B cell (primary cell): ENCODE results near the gene MLH3. TPM values are rescaled to one million over a fixed set of nuclear protein-coding genes. Genes with fewer than 3 reads are reported as not detected.

Experiments
- ATAC-seq: fragments of 200-7000 bp; cut with Tn5 transposase; one replicate; pipeline ENCODE4 v1.10.0; 2021; ENCODE audit warnings: low read depth, mild to moderate bottlenecking, moderate number of reproducible peaks, moderate library complexity
- CTCF ChIA-PET: fragments of 350-600 bp; sonication (Branson Sonifier 250); formaldehyde crosslinking; loops from one replicate; lab custom pipeline; 2021; ENCODE audit warnings: antibody characterized with exemption, inconsistent platforms; lab: Charles Lee
- POLR2A ChIA-PET: fragments of 350-600 bp; sonication (Branson Sonifier 250); formaldehyde crosslinking; loops from one replicate; lab custom pipeline; 2021; ENCODE audit warnings: antibody characterized with exemption; lab: Charles Lee
- DNase-seq: peaks from one replicate; pipeline ENCODE4 v3.0.0; 2013
- H2AFZ ChIP-seq: 2 replicates; pipeline ENCODE4 v1.6.1; 2012; ENCODE audit warnings: mild to moderate bottlenecking, low read depth, low read length; ENCODE audit not compliant: insufficient read depth, poor library complexity, severe bottlenecking
- H3K27ac ChIP-seq, 2 donors: 1 replicate in 1 of 2; 2 replicates in 1 of 2; pipeline ENCODE4 v1.5.1; 2012 to 2013; ENCODE audit warnings: low read length in 2 of 2, mild to moderate bottlenecking in 2 of 2, moderate library complexity in 1 of 2
- H3K27me3 ChIP-seq, 4 experiments: fragments of 200-600 bp in 1 of 4; sonication (generic) in 1 of 4; replicated peaks in 1 of 4; 1 replicate in 2 of 4; 2 replicates in 2 of 4; pipeline versions ENCODE4 v1.6.1 to v1.7.0; 2013 to 2016; ENCODE audit warnings: low read length in 3 of 4, mild to moderate bottlenecking in 2 of 4, mixed read lengths in 1 of 4, moderate library complexity in 1 of 4; ENCODE audit not compliant: insufficient read depth in 4 of 4, control insufficient read depth in 3 of 4; ENCODE audit errors: control extremely low read depth in 1 of 4
- H3K36me3 ChIP-seq, 2 experiments: replicated peaks in 1 of 2; 1 replicate in 1 of 2; 2 replicates in 1 of 2; pipeline versions ENCODE4 v1.6.1 to v1.7.1; 2013; ENCODE audit warnings: low read length in 1 of 2; ENCODE audit not compliant: insufficient read depth in 2 of 2, control insufficient read depth in 1 of 2; ENCODE audit errors: control extremely low read depth in 1 of 2, extremely low read depth in 1 of 2
- H3K4me1 ChIP-seq, 2 donors: fragments of 200-600 bp in 1 of 2; sonication (generic) in 1 of 2; 1 replicate in 1 of 2; 2 replicates in 1 of 2; pipeline versions ENCODE4 v1.5.1 to v1.6.1; 2013 to 2017; ENCODE audit warnings: low read length in 2 of 2; ENCODE audit not compliant: control insufficient read depth in 2 of 2, insufficient read depth in 2 of 2
- H3K4me2 ChIP-seq: replicated peaks from 2 replicates; pipeline ENCODE3; 2012; ENCODE audit warnings: mild to moderate bottlenecking, low read depth, low read length; ENCODE audit not compliant: poor library complexity, severe bottlenecking
- H3K4me3 ChIP-seq, 5 experiments: fragments of 200-600 bp in 1 of 5; sonication (generic) in 1 of 5; 1 replicate in 3 of 5; 2 replicates in 2 of 5; pipeline versions ENCODE4 v1.5.1 to v1.7.0; 2011 to 2016; ENCODE audit warnings: low read length in 4 of 5, mild to moderate bottlenecking in 4 of 5, low read depth in 2 of 5, control low read depth in 1 of 5, moderate library complexity in 1 of 5; ENCODE audit not compliant: insufficient read depth in 1 of 5; ENCODE audit errors: control extremely low read depth in 1 of 5, extremely low read depth in 1 of 5
- H3K79me2 ChIP-seq: fragments of 200-600 bp; sonication (generic); one replicate; pipeline ENCODE4 v1.6.0; 2016; ENCODE audit warnings: low read length; ENCODE audit not compliant: control insufficient read depth, insufficient read depth
- H3K9ac ChIP-seq: fragments of 200-600 bp; sonication (generic); 2 replicates; pipeline ENCODE4 v1.6.1; 2017; ENCODE audit warnings: mild to moderate bottlenecking, low read length, moderate library complexity
- H3K9me3 ChIP-seq, 3 donors: one replicate each; pipeline versions ENCODE4 v1.6.1 to v1.7.1; 2013; ENCODE audit warnings: low read length in 2 of 3; ENCODE audit not compliant: control insufficient read depth in 2 of 3, insufficient read depth in 1 of 3; ENCODE audit errors: control extremely low read depth in 1 of 3
- H4K20me1 ChIP-seq: 2 replicates; pipeline ENCODE4 v1.6.0; 2012; ENCODE audit warnings: mild to moderate bottlenecking, low read length; ENCODE audit not compliant: insufficient read depth, control insufficient read depth, poor library complexity, severe bottlenecking
- H3K27ac Mint-ChIP-seq: one replicate; pipeline ENCODE4 v1.8.0; 2021; ENCODE audit warnings: mixed read lengths
- H3K27me3 Mint-ChIP-seq: one replicate; pipeline ENCODE4 v1.8.0; 2021; ENCODE audit warnings: mixed read lengths
- H3K4me1 Mint-ChIP-seq: one replicate; pipeline ENCODE4 v1.8.0; 2021; ENCODE audit warnings: mixed read lengths
- H3K4me3 Mint-ChIP-seq: one replicate; pipeline ENCODE4 v1.8.0; 2021; ENCODE audit warnings: mixed read lengths
- H3K9me3 Mint-ChIP-seq: one replicate; pipeline ENCODE4 v1.8.0; 2022; ENCODE audit warnings: mixed read lengths; ENCODE audit not compliant: insufficient read depth
- EZH2 ChIP-seq: IDR thresholded peaks from 2 replicates; pipeline ENCODE4 v1.6.1; 2012; ENCODE audit warnings: borderline replicate concordance, low read depth, mild to moderate bottlenecking, moderate library complexity, low read length; ENCODE audit not compliant: insufficient read depth, poor library complexity, severe bottlenecking
- WGBS: methylation state at CpG from one replicate; pipeline ENCODE4 v1.1.5; 2013; ENCODE audit warnings: missing lambda C conversion rate; ENCODE audit not compliant: insufficient coverage; 5-methylcytosine and 5-hydroxymethylcytosine counted together
- intact Hi-C: fragments of 100-400 bp; cut with micrococcal nuclease; formaldehyde crosslinking; loops from one replicate; pipeline ENCODE4 v1.10.0; 2022
- polyA plus RNA-seq: library from polyadenylated mRNA; depleted of rRNA; stranded (reverse); fragments of >200 nt; gene quantifications from 2 replicates; pipeline ENCODE4 v1.2.3, GENCODE V29; 2012
- total RNA-seq, 2 donors: library from RNA; stranded (reverse); fragments of 120-200 nt in 1 of 2; gene quantifications; 1 replicate in 1 of 2; 2 replicates in 1 of 2; pipeline versions ENCODE4 v1.2.3 to v1.2.4, GENCODE V29; 2013 to 2022
- TF ChIP-seq, protein P1 (sequence below): fragments of 200-600 bp; IDR thresholded peaks from one replicate; pipeline ENCODE4 v1.8.0; 2022; ENCODE audit warnings: antibody characterized with exemption, mild to moderate bottlenecking

Gene MLH3
- total and polyA plus RNA-seq, 2 donors (not counting 1 experiment from before 2014, with no cell fraction given) = 6.7 to 19.9 TPM

DNA sequence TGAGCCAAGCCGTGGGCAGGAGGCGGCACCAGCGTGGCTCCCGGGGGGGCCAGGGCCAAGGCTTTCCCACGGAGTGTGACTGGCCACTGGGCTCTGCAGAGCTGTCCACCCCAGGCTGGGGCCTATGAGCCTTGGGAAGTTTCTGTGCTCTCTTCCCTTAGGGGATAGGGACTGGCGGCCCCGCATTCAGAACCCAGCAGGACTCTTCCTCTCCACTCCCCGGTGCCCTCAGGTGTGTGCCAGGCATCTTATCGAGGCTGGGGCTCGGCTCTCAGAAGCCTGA, 66.3 kb downstream of the MLH3 start:
- POLR2A ChIA-PET = no interaction called here
- no peak overlapping the region for H3K4me3 ChIP-seq
- WGBS = 73% methylated on average over 10 of the region's 10 CpGs

DNA sequence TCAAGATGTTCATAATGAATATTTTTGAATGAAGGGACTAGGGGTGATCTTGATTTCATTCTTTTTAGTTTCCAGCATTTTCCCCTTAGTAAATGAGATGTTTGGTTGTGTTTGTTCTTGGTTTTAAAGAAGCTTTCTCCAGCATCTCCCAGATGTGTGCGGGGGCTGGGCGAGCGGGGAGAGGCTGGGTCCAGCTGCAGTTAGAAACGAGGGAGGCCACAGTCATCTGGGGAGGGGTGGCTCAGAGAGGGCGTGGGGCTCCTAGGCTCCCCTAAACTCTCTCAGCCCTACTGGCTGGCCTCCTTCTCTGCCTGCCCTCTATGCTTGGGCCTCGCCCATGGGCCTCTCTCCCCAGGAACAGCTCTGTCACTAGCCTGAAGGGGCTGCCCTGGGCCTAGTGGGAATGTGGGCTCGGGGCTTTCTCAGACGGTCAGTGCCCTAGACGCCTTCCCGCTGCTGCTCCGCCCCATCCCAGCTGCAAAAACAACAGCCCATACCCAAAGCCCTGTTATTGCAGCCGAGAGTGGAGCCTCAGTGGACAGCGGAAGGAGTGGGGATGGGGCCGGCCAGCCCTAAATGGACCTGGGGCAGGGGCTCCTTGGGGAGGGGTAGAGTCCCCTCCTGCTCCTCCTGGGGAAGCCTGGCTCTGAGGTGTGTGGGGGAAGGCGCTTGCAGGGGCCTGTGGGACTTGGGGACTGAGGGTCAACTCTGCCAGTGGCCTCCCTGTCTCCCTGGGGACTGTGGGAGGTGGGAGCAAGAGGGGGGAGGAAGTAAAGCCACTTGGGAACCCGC, 66.8 kb downstream of the MLH3 start:
- H3K4me3 ChIP-seq = no peak overlapping the region
- POLR2A ChIA-PET = no interaction called here
- H3K9ac ChIP-seq = no peak overlapping the region
- no peaks in the 10 kb centered on the region for H3K9me3 ChIP-seq
- intact Hi-C loops = no loop called here
- H3K4me2 ChIP-seq = no peak overlapping the region
- H3K79me2 ChIP-seq = no peaks in the 10 kb centered on the region
- CTCF ChIA-PET = interaction anchor here (0.7 kb wide), 1 partner anchor 35 kb away, joined by 3 read pairs; no protein-coding TSS in a partner anchor
- TF ChIP-seq EZH2 = no peak
- TF ChIP-seq, protein P1, sequence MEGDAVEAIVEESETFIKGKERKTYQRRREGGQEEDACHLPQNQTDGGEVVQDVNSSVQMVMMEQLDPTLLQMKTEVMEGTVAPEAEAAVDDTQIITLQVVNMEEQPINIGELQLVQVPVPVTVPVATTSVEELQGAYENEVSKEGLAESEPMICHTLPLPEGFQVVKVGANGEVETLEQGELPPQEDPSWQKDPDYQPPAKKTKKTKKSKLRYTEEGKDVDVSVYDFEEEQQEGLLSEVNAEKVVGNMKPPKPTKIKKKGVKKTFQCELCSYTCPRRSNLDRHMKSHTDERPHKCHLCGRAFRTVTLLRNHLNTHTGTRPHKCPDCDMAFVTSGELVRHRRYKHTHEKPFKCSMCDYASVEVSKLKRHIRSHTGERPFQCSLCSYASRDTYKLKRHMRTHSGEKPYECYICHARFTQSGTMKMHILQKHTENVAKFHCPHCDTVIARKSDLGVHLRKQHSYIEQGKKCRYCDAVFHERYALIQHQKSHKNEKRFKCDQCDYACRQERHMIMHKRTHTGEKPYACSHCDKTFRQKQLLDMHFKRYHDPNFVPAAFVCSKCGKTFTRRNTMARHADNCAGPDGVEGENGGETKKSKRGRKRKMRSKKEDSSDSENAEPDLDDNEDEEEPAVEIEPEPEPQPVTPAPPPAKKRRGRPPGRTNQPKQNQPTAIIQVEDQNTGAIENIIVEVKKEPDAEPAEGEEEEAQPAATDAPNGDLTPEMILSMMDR = no peak
- Mint-ChIP-seq H3K4me3 (no peak overlapping the region), H3K4me1 (no peaks in the 10 kb centered on the region), H3K27ac (no peak overlapping the region), H3K9me3 (no peaks in the 10 kb centered on the region), H3K27me3 (no peaks in the 10 kb centered on the region)
- DNase-seq (no peak), ATAC-seq (no peak)
- 86% methylated on average over 8 of the region's 16 CpGs for WGBS
- H3K27ac ChIP-seq = no peak overlapping the region
- no peaks in the 10 kb centered on the region for H3K36me3 ChIP-seq
- no peaks in the 10 kb centered on the region for H4K20me1 ChIP-seq
- no peaks in the 10 kb centered on the region for H3K4me1 ChIP-seq
- H2AFZ ChIP-seq = no peak overlapping the region
- no peaks in the 10 kb centered on the region for H3K27me3 ChIP-seq

More for the DNA sequence above, 66.3 kb downstream of the MLH3 start:
- H3K27me3 Mint-ChIP-seq = no peaks in the 10 kb centered on the region
- ATAC-seq = no peak
- no peaks in the 10 kb centered on the region for H3K4me1 ChIP-seq
- no peak overlapping the region for H2AFZ ChIP-seq
- no peaks in the 10 kb centered on the region for H3K36me3 ChIP-seq
- no peak overlapping the region for H3K4me3 Mint-ChIP-seq
- no peaks in the 10 kb centered on the region for H3K4me1 Mint-ChIP-seq
- no peak for DNase-seq
- CTCF ChIA-PET = no interaction called here
- intact Hi-C loops = no loop called here
- H3K9ac ChIP-seq = no peak overlapping the region
- no peaks in the 10 kb centered on the region for H3K9me3 Mint-ChIP-seq
- H3K9me3 ChIP-seq = no peaks in the 10 kb centered on the region
- no peak overlapping the region for H3K4me2 ChIP-seq
- no peaks in the 10 kb centered on the region for H3K27me3 ChIP-seq
- H4K20me1 ChIP-seq = no peaks in the 10 kb centered on the region
- TF ChIP-seq EZH2 = no peak
- TF ChIP-seq, protein P1 = no peak
- H3K27ac Mint-ChIP-seq = no peak overlapping the region
- no peak overlapping the region for H3K27ac ChIP-seq
- H3K79me2 ChIP-seq = no peaks in the 10 kb centered on the region
